A549 (cell line): ENCODE results near the gene MARS1.

Experiments used
- TF ChIP-seq, protein P1 (sequence below): fragments of 200-600 bp; sonication (generic); IDR thresholded peaks from 2 replicates; pipeline ENCODE4 v1.6.1; 2016; ENCODE audit warnings: antibody characterized with exemption, mild to moderate bottlenecking, moderate library complexity
- TF ChIP-seq, protein P2 (sequence below): IDR thresholded peaks from 2 replicates; pipeline ENCODE4 v1.6.1; 2012; ENCODE audit warnings: low read depth, borderline replicate concordance
- TF ChIP-seq, protein P3 (sequence below): fragments of >200 bp; sonication (Bioruptor Twin); formaldehyde crosslinking; IDR thresholded peaks from 3 replicates; pipeline ENCODE4 v1.6.1; 2016
- TF ChIP-seq, protein P4 (sequence below): fragments of >200 bp; sonication (Bioruptor Twin); formaldehyde crosslinking; IDR thresholded peaks from 3 replicates; pipeline ENCODE4 v1.5.1; 2016
- TF ChIP-seq, protein P5 (sequence below): fragments of 450-650 bp; IDR thresholded peaks from 2 replicates; pipeline ENCODE4 v1.6.1; 2014; ENCODE audit warnings: antibody characterized with exemption

DNA sequence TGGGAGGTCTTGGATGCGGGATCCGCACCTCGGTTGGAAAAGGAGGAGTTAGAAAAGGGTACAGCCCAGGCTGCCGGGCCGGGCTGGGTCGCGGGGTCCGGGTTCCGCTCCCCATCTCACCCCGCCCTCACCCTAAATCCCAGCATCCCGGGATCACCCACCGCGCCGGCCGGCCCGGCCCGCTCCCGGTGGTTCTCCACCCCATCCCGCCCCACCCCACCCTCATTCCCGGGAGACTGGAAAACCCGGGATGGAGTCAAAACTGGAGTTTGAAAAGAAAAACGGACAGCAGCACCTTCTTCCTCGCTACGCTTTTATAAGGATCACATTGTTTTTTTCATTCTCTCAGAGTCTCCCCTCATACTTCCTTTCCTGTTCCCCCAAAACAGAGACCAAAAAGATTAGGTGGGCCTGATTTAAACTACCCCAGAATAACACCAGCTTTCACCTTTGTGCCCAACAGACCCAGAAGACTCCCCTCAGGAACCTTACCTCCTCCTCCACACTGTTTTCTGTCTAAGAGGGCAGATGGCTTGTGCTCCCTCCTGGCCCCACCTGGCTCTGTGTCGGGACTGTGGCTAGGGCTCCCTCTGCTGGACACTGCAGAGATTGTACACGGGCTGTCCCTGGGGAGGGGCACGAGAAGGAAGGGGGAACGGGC, 25.5 kb upstream of the MARS1 start:
- TF ChIP-seq, protein P1, sequence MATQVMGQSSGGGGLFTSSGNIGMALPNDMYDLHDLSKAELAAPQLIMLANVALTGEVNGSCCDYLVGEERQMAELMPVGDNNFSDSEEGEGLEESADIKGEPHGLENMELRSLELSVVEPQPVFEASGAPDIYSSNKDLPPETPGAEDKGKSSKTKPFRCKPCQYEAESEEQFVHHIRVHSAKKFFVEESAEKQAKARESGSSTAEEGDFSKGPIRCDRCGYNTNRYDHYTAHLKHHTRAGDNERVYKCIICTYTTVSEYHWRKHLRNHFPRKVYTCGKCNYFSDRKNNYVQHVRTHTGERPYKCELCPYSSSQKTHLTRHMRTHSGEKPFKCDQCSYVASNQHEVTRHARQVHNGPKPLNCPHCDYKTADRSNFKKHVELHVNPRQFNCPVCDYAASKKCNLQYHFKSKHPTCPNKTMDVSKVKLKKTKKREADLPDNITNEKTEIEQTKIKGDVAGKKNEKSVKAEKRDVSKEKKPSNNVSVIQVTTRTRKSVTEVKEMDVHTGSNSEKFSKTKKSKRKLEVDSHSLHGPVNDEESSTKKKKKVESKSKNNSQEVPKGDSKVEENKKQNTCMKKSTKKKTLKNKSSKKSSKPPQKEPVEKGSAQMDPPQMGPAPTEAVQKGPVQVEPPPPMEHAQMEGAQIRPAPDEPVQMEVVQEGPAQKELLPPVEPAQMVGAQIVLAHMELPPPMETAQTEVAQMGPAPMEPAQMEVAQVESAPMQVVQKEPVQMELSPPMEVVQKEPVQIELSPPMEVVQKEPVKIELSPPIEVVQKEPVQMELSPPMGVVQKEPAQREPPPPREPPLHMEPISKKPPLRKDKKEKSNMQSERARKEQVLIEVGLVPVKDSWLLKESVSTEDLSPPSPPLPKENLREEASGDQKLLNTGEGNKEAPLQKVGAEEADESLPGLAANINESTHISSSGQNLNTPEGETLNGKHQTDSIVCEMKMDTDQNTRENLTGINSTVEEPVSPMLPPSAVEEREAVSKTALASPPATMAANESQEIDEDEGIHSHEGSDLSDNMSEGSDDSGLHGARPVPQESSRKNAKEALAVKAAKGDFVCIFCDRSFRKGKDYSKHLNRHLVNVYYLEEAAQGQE, result peak; percentile 14; the same call in 1 of the 2 replicates
- TF ChIP-seq, protein P2, sequence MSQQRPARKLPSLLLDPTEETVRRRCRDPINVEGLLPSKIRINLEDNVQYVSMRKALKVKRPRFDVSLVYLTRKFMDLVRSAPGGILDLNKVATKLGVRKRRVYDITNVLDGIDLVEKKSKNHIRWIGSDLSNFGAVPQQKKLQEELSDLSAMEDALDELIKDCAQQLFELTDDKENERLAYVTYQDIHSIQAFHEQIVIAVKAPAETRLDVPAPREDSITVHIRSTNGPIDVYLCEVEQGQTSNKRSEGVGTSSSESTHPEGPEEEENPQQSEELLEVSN, result no peak
- TF ChIP-seq, protein P3, sequence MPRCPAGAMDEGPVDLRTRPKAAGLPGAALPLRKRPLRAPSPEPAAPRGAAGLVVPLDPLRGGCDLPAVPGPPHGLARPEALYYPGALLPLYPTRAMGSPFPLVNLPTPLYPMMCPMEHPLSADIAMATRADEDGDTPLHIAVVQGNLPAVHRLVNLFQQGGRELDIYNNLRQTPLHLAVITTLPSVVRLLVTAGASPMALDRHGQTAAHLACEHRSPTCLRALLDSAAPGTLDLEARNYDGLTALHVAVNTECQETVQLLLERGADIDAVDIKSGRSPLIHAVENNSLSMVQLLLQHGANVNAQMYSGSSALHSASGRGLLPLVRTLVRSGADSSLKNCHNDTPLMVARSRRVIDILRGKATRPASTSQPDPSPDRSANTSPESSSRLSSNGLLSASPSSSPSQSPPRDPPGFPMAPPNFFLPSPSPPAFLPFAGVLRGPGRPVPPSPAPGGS, result 0 out of 3 replicates have a peak, but pooled peaks have one; percentile 25
- TF ChIP-seq, protein P4, sequence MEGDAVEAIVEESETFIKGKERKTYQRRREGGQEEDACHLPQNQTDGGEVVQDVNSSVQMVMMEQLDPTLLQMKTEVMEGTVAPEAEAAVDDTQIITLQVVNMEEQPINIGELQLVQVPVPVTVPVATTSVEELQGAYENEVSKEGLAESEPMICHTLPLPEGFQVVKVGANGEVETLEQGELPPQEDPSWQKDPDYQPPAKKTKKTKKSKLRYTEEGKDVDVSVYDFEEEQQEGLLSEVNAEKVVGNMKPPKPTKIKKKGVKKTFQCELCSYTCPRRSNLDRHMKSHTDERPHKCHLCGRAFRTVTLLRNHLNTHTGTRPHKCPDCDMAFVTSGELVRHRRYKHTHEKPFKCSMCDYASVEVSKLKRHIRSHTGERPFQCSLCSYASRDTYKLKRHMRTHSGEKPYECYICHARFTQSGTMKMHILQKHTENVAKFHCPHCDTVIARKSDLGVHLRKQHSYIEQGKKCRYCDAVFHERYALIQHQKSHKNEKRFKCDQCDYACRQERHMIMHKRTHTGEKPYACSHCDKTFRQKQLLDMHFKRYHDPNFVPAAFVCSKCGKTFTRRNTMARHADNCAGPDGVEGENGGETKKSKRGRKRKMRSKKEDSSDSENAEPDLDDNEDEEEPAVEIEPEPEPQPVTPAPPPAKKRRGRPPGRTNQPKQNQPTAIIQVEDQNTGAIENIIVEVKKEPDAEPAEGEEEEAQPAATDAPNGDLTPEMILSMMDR, result peak; percentile 96
- TF ChIP-seq, protein P5, sequence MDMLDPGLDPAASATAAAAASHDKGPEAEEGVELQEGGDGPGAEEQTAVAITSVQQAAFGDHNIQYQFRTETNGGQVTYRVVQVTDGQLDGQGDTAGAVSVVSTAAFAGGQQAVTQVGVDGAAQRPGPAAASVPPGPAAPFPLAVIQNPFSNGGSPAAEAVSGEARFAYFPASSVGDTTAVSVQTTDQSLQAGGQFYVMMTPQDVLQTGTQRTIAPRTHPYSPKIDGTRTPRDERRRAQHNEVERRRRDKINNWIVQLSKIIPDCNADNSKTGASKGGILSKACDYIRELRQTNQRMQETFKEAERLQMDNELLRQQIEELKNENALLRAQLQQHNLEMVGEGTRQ, result 0 out of 2 replicates have a peak, but pooled peaks have one; percentile 5
